HepG2 (cell line): Measurements from ENCODE around the gene UQCC2. TPM values are rescaled to one million over a fixed set of nuclear protein-coding genes. Genes with fewer than 3 reads are reported as not detected.

Experiments
- HBP1 ChIP-seq: IDR thresholded peaks from 2 replicates; pipeline ENCODE4 v1.6.1; 2016; ENCODE audit warnings: low read depth, control low read depth
- HMGA1 ChIP-seq: sonication (generic); formaldehyde crosslinking; conservative IDR thresholded peaks from 2 replicates; pipeline ENCODE4 v1.4.0; 2020; ENCODE audit warnings: missing genetic modification reagents
- HOXA3 ChIP-seq: sonication (generic); formaldehyde crosslinking; IDR thresholded peaks from 2 replicates; pipeline ENCODE4 v1.5.0; 2020; ENCODE audit warnings: missing genetic modification reagents
- KMT2A ChIP-seq: sonication (generic); formaldehyde crosslinking; IDR thresholded peaks from 2 replicates; pipeline ENCODE4 v1.4.0; 2020; ENCODE audit warnings: missing genetic modification reagents
- MLXIP ChIP-seq: sonication (generic); formaldehyde crosslinking; IDR thresholded peaks from 2 replicates; pipeline ENCODE4 v1.9.0; 2021; ENCODE audit warnings: missing genetic modification reagents, borderline replicate concordance
- NCOR1 ChIP-seq: fragments of 200-600 bp; sonication (generic); IDR thresholded peaks from 2 replicates; pipeline ENCODE4 v1.7.0; 2017; ENCODE audit warnings: antibody characterized with exemption, low read length, borderline replicate concordance
- NR1H2 ChIP-seq: sonication (generic); formaldehyde crosslinking; IDR thresholded peaks from 2 replicates; pipeline ENCODE4 v1.8.1; 2022; ENCODE audit warnings: low read depth, missing genetic modification reagents, borderline replicate concordance
- RFX5 ChIP-seq: IDR thresholded peaks from 2 replicates; pipeline ENCODE4 v1.6.1; 2011; ENCODE audit warnings: low read depth, low read length, improper control_type of control experiment
- SALL2 ChIP-seq: sonication (generic); formaldehyde crosslinking; IDR thresholded peaks from 2 replicates; pipeline ENCODE4 v1.8.1; 2023; ENCODE audit warnings: mild to moderate bottlenecking, missing genetic modification reagents, inconsistent platforms
- SOX13 ChIP-seq, 3 experiments: fragments of 450-650 bp in 1 of 3; sonication (generic) in 1 of 3; formaldehyde crosslinking in 1 of 3; IDR thresholded peaks in 2 of 3; conservative IDR thresholded peaks in 1 of 3; 2 replicates each; pipeline versions ENCODE4 v1.5.0 to v1.6.1; 2016 to 2020; ENCODE audit warnings: antibody characterized with exemption in 1 of 3, mild to moderate bottlenecking in 1 of 3, missing compliant biosample characterization in 1 of 3, missing genetic modification reagents in 1 of 3, moderate library complexity in 1 of 3
- STAT5B ChIP-seq: sonication (generic); formaldehyde crosslinking; IDR thresholded peaks from 2 replicates; pipeline ENCODE4 v1.4.0; 2020; ENCODE audit warnings: missing genetic modification reagents
- ZNF263 ChIP-seq: sonication (generic); formaldehyde crosslinking; IDR thresholded peaks from 2 replicates; pipeline ENCODE4 v1.4.0; 2020; ENCODE audit warnings: missing genetic modification reagents
- ZNF264 ChIP-seq: sonication (generic); formaldehyde crosslinking; IDR thresholded peaks from 2 replicates; pipeline ENCODE4 v1.4.0; 2020; ENCODE audit warnings: missing genetic modification reagents
- ZNF276 ChIP-seq: sonication (generic); formaldehyde crosslinking; IDR thresholded peaks from 2 replicates; pipeline ENCODE4 v1.4.0; 2020; ENCODE audit warnings: mild to moderate bottlenecking, low read depth, missing genetic modification reagents
- ZNF430 ChIP-seq: sonication (generic); formaldehyde crosslinking; IDR thresholded peaks from 2 replicates; pipeline ENCODE4 v1.9.0; 2021; ENCODE audit warnings: mild to moderate bottlenecking, missing genetic modification reagents
- ZNF567 ChIP-seq: sonication (generic); formaldehyde crosslinking; IDR thresholded peaks from 2 replicates; pipeline ENCODE4 v1.8.1; 2023; ENCODE audit warnings: mild to moderate bottlenecking, missing genetic modification reagents, borderline replicate concordance
- ZNF619 ChIP-seq: sonication (generic); formaldehyde crosslinking; IDR thresholded peaks from 2 replicates; pipeline ENCODE4 v1.4.0; 2020; ENCODE audit warnings: mild to moderate bottlenecking, missing genetic modification reagents
- ZNF710 ChIP-seq: sonication (generic); formaldehyde crosslinking; IDR thresholded peaks from 2 replicates; pipeline ENCODE4 v1.5.0; 2020; ENCODE audit warnings: mild to moderate bottlenecking, missing genetic modification reagents, borderline replicate concordance
- ZNF737 ChIP-seq: sonication (generic); formaldehyde crosslinking; IDR thresholded peaks from 2 replicates; pipeline ENCODE4 v1.5.0; 2020; ENCODE audit warnings: missing genetic modification reagents, mild to moderate bottlenecking, borderline replicate concordance
- ZNF839 ChIP-seq: sonication (generic); formaldehyde crosslinking; IDR thresholded peaks from 2 replicates; pipeline ENCODE4 v1.4.0; 2020; ENCODE audit warnings: missing genetic modification reagents, mild to moderate bottlenecking, borderline replicate concordance
- polyA plus RNA-seq, 8 experiments: library from polyadenylated mRNA; depleted of rRNA in 3 of 8; stranded (reverse) in 7 of 8; unstranded in 1 of 8; fragments of >200 nt; fragmentation: Illumina TruSeq in 4 of 8; extraction: Trizol in 4 of 8; gene quantifications; 2 replicates each; pipeline versions ENCODE4 v1.2.1 to v1.2.3, GENCODE V29; 2011 to 2016; ENCODE audit warnings: low read depth in 4 of 8, missing spikeins in 1 of 8, mixed read lengths in 1 of 8; ENCODE audit not compliant: insufficient read depth in 1 of 8
- total RNA-seq, 5 experiments: library from RNA; depleted of rRNA; stranded (reverse); fragments of >200 nt; fragmentation: Illumina TruSeq; extraction: Trizol; gene quantifications; 2 replicates each; pipeline ENCODE4 v1.2.3, GENCODE V29; 2016; ENCODE audit warnings: low read depth in 1 of 5

The UQCC2 gene
- total and polyA plus RNA-seq, 2 of the 13 experiments (the other 11 are each of a cell fraction or from before 2014, with no cell fraction given): 82.4 to 238 TPM

GRCh38 chr6:33711140-33712129 is at the start of gene UQCC2 (continued):
- peak; percentile 72; the same call in 1 of the 2 replicates for TF ChIP-seq ZNF710 (CRISPR knock-in tag)
- TF ChIP-seq ZNF737 (CRISPR knock-in tag): no peak; the same call in 1 of the 2 replicates
- TF ChIP-seq STAT5B: no peak
- TF ChIP-seq ZNF567 (CRISPR knock-in tag): peak; percentile 94; the same call in 1 of the 2 replicates
- no peak for TF ChIP-seq SOX13 (IDR thresholded peaks at IDR 0.05)
- no peak; a peak in 1 of 4 replicates for TF ChIP-seq SOX13 (CRISPR knock-in tag; conservative IDR thresholded peaks at IDR 0.05 in 1 of 2, IDR thresholded peaks at IDR 0.05 in 1 of 2)
- no peak; the same call in 1 of the 2 replicates for TF ChIP-seq NR1H2 (CRISPR knock-in tag)
- peak; percentile 95 for TF ChIP-seq HOXA3 (CRISPR knock-in tag)
- TF ChIP-seq ZNF263: peak; percentile 75
- no peak for TF ChIP-seq NCOR1
- 0 out of 2 replicates have a peak, but pooled peaks have one; percentile 8 for TF ChIP-seq MLXIP
- peak; percentile 97; the same call in 1 of the 2 replicates for TF ChIP-seq ZNF619 (CRISPR knock-in tag)
- TF ChIP-seq ZNF839 (CRISPR knock-in tag): no peak
- TF ChIP-seq ZNF276 (CRISPR knock-in tag): peak; percentile 97
- TF ChIP-seq HMGA1 (CRISPR knock-in tag): no peak
- TF ChIP-seq KMT2A (CRISPR knock-in tag): no peak; the same call in 1 of the 2 replicates
- TF ChIP-seq RFX5: no peak
- no peak for TF ChIP-seq HBP1
- TF ChIP-seq ZNF430 (CRISPR knock-in tag): peak; percentile 86
- TF ChIP-seq SALL2 (CRISPR knock-in tag): peak; percentile 82
- TF ChIP-seq ZNF264 (CRISPR knock-in tag): no peak
